HG03064 (cell line): Measurements from ENCODE around the gene TAF11L2.
"Not testable (repeated sequence)": the region's sequence is repeated elsewhere in the genome, so short reads cannot be mapped to it uniquely, and the experiment has no call there.

ENCODE experiments used
- ATAC-seq: cut with Tn5 transposase; IDR thresholded peaks from one replicate; pipeline ENCODE4 v1.9.1; 2021; ENCODE audit warnings: low read depth; ENCODE audit not compliant: unreplicated experiment

TAF11L2 gene

GRCh38 chr5:17497931-17498330, at the start of gene TAF11L2:
TAF11L2 (plus strand) TSS chr5:17498231.
- ATAC-seq: not testable (repeated sequence)

DNA sequence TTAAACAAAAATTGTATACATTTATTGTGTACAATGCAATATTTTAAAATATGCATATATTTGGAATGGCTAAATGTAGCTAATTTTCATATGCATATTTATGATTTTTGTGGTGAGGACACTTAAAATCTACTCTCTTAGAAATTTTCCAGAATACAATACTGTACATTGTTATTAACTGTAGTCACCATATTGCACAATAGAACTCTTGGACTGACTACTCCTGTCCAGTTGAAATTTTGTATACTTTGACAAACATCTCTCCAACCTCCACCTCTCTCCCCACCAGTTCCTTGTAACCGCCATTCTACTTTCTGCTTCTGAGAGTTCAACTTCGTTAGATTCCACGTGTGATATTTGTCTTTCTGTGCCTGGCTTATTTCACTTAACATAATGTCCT, 49.2 kb upstream of the TAF11L2 start:
- no peak for ATAC-seq

- no peak for ATAC-seq
These were observed 45.1 kb upstream of the TAF11L2 start for GRCh38 chr5:17452936-17453335.

- no peak for ATAC-seq
These were observed 42.1 kb upstream of the TAF11L2 start for GRCh38 chr5:17455942-17456341.

GRCh38 chr5:17461793-17462192, 36.2 kb upstream of the TAF11L2 start:
- ATAC-seq: no peak

DNA sequence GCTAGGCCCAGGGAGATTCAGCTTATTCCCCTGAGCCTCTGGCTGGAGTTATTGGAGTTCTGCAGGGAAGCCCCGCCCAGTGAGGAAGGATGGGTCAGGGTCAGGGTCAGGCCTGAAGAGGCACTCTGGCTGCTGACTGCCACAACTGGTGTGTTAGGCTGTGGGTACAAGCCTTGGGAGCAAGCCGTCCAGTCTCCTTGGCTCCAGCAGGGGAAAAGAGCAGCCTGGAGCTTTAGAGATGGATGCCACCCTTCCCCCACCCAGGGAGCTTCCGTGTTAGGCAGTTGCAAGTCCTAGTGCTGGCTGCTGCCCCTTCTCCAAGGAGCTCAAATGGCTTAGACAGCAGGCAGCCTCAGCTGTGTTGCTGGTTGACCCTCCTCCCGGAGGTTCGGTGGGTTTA, 34.4 kb upstream of the TAF11L2 start:
- no peak for ATAC-seq

GRCh38 chr5:17470064-17470463, 28.0 kb upstream of the TAF11L2 start:
- ATAC-seq: no peak

DNA sequence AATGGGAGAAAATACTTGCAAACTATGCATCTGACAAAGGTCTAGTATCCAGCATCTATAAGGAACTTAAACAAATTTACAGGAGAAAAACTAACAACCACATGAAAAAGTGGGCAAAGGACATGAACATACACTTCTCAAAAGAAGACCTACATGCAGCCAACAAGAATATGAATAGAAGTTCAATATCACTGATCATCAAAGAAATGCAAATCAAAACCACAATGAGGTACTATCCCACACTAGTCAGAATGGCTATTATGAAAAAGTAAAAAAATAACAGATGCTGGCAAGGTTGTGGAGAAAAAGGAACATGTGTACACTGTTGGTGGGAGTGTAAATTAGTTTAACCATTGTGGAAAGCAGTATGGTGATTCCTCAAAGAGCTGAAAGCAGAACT, 23.0 kb upstream of the TAF11L2 start:
- ATAC-seq: not testable (repeated sequence)

DNA sequence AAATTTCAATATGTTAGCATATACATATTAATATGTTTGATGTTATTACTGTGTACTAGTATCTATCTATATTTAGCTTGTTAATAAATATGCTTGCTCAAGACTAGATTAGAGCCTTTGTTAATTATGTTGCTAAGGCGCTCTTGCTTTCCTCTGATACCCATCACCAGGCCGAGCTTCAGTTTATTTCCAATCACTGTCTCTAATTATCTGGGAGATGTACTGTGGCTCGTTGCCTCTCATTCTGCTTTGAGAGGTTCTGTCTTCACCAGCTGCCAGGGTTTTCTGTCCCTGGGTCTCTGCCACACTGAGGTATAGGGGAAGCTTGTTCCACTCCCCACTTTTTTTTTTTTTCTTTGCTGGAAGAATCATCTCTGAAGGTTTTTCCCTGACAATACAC, 21.0 kb upstream of the TAF11L2 start:
- ATAC-seq: no peak

- no peak for ATAC-seq
These were observed 20.3 kb upstream of the TAF11L2 start for GRCh38 chr5:17477573-17478265.

- no peak for ATAC-seq
These were observed 16.7 kb upstream of the TAF11L2 start for GRCh38 chr5:17481378-17481777.

GRCh38 chr5:17482790-17483189, 15.2 kb upstream of the TAF11L2 start:
- no peak for ATAC-seq

DNA sequence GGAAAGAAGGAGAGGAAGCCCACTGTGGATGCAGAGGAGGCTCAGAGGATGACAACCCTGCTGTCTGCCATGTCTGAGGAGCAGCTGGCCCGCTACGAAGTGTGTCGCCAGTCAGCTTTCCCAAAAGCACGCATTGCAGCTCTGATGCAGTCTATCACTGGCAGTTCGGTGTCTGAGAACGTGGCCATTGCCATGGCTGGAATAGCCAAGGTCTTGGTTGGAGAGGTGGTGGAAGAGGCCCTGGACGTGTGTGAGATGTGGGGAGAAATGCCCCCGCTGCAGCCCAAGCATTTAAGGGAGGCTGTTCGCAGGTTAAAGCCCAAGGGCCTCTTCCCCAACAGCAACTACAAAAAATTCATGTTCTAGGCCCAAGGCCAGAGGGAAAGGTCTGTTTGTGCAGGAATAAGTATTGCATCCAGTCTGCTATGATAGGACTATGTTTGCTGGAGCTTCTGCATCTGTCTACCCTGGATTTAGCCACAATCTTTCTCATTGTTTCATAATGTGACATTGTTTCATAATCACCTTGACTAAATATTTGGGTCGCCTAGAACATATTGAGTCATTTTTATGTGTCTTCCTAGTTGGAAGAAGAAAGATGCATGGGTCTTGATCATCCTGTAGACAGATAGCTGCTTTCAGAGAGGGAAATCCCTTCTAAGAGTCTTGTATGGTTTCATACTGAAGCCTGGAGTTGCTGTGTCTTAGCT, 11.4 kb upstream of the TAF11L2 start:
- ATAC-seq: not testable (repeated sequence)

DNA sequence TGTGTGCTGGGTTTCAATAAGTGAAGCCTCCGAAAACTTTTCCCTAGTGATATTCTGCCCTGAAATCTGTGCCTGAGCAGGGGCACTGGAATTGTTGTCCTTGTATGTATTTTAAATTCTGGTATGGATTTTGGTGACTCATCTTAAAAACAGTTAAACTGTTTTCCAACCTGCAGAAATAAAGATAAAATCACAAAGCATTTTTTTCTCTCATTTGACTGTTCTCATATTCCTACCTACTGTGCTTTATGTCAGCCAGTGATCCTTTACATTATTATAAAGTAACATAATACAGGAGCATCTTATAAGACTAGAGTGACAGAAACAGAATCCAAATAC, 10.9 kb upstream of the TAF11L2 start:
- ATAC-seq: no peak

DNA sequence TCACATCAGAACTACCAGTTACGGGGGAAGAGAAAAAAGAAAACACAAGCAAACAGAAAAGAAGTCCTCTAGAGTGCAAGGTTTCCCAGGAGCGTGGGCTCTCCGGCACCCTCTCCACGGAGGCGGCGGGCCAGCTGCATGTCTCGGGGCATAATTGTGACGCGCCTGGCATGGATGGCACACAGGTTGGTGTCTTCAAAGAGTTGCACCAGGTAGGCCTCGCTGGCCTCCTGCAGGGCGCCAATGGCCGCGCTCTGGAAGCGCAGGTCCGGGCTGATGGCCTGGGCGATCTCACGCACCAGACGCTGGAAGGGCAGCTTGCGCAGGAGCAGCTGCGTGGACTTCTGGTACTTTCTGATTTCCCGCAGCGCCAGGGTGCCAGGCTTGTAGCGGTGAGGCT, 6.8 kb upstream of the TAF11L2 start:
- ATAC-seq: not testable (repeated sequence)

GRCh38 chr5:17492770-17493169, 5.3 kb upstream of the TAF11L2 start:
- ATAC-seq: no peak

DNA sequence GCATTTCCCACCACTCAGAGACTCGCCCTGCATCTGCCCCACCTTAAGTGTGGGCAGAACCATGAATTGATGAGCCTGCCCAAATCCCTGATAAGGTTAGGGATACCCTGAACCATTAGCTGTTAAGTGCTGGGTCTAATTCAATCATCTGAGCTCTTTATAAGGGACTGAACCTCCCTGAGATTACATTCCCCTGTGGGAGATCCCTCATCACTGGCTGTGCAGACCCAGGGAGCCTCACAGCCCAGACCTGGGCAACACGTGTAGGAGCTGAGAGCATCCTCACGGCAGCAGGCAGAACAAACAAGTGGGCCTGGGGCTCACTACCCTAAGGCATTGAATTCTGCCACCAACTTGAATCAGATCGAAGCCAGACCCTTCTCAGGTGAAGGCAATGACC, 585 bp upstream of the TAF11L2 start:
- ATAC-seq: no peak

DNA sequence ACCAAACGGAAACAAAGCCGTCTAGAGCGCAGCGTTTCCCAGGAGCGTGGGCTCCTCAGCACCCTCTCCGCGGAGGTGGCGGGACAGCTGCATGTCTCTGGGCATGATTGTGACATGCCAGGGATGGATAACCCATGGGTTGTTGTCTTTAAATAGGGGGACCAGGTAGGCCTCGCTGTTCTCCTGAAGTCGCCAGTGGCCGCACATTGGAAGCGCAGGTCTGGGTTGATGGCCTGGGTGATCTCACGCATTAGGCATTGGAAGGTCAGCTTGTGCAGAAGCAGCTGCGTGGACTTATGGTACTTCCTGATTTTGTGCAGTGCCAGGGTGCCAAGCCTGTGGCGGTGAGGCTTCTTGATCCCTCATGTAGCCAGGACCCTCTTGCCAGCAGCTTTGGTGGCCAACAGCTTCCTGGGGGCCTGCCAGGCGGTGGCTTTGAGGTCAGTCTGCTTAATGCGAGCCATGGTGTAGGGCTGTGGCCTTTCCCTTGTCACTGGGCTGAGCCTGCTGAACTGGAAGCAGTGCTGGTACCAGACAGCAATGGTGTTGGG, 13.8 kb downstream of the TAF11L2 start:
- no peak for ATAC-seq

DNA sequence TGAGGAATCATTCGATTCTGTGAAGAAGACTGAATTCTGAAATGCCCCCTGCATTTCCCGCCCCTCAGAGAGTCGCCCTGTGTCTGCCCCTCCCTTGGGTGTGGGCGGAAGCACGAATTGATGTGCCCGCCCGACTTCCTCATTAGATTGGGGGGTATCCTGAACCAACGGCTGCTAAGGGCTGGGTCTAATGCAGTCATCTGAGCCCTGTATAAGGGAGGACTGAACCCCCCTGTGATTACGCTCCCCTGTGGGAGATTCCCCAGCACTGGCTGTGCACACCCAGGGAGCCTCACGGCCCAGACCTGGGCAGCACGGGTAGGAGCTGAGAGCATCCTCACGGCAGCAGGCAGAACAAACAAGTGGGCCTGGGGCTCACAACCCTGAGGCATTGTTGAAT, 19.5 kb downstream of the TAF11L2 start:
- ATAC-seq: not testable (repeated sequence)

DNA sequence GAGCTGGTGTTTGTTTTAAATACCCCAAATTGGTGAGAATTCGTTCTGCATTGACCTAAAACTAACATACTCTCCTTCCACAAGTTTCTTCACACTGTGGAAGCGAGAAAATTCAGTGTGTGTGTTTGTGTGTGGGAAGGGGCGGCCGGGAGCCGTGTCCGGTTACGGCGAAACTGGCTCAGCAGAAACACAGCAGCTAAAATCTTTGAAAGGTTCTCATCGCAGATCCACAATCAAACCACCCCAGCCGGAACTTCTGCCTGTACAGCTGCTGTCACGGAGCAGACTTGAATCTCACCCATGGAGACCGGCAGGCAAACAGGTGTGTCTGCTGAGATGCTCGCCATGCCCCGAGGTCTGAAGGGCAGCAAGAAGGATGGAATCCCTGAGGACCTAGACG, 20.0 kb downstream of the TAF11L2 start, which contains the start of gene TAF11L3:
TSS of gene TAF11L3 (plus strand) at position 301 of the 400 bp plus-strand sequence.
- not testable (repeated sequence) for ATAC-seq

GRCh38 chr5:17519508-17519907, 21.5 kb downstream of the TAF11L2 start:
- ATAC-seq: not testable (repeated sequence)

DNA sequence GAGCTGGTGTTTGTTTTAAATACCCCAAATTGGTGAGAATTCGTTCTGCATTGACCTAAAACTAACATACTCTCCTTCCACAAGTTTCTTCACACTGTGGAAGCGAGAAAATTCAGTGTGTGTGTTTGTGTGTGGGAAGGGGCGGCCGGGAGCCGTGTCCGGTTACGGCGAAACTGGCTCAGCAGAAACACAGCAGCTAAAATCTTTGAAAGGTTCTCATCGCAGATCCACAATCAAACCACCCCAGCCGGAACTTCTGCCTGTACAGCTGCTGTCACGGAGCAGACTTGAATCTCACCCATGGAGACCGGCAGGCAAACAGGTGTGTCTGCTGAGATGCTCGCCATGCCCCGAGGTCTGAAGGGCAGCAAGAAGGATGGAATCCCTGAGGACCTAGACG, 23.5 kb downstream of the TAF11L2 start, which contains the start of gene TAF11L4:
TSS of gene TAF11L4 (plus strand) at position 301 of the 400 bp plus-strand sequence.
- ATAC-seq: not testable (repeated sequence)
